ENCODE measurements around the gene THSD4. TPM values are rescaled to one million over a fixed set of nuclear protein-coding genes. Genes with fewer than 3 reads are reported as not detected.

The THSD4 gene
- total and polyA plus RNA-seq, 2 of the 8 experiments (the other 6 are each of a cell fraction or from before 2014, with no cell fraction given) = 2.5 to 6.2 TPM

DNA sequence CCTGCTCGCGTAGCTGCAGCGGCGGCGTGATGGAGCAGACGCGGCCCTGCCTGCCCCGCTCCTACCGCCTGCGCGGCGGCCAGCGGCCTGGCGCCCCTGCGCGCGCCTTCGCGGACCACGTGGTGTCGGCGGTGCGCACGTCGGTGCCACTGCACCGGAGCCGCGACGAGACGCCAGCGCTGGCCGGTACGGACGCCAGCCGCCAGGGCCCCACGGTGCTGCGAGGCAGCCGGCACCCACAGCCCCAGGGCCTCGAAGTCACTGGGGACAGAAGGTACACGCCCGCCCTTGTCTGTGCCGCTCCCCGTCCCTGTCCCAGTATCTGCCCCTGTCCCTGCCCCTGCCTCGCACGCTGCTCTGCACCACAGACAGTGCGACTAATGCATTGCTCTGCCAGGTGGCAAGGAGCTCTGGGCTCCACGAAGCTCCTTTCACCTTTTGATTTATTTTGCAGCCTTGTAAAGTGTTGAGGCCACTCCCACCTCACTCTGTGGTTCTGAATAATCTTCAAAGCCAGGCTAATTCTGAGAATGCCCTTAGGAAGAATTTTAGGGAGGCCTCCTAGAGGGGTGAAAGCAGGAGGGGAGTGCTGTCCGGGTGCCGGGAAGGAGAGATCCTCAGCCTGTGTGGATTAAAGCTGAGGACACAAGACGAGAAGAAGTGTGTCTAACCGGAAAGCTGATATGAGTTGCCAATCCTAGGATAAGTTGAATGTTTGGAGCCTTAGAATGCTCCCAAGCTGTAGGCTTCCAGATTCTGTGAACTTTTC, 100.0 kb downstream of the THSD4 start (continued):
- TF ChIP-seq, protein P1, sequence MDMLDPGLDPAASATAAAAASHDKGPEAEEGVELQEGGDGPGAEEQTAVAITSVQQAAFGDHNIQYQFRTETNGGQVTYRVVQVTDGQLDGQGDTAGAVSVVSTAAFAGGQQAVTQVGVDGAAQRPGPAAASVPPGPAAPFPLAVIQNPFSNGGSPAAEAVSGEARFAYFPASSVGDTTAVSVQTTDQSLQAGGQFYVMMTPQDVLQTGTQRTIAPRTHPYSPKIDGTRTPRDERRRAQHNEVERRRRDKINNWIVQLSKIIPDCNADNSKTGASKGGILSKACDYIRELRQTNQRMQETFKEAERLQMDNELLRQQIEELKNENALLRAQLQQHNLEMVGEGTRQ (IDR thresholded peaks at IDR 0.05; ENCODE audit: low read length) = peak; percentile 49; the same call in 1 of the 2 replicates
- TF ChIP-seq TBP (IDR thresholded peaks at IDR 0.05; ENCODE audit: low read depth, low read length) (no peak), SIN3A (conservative IDR thresholded peaks at IDR 0.05 in 1 of 2, IDR thresholded peaks at IDR 0.05 in 1 of 2; ENCODE audit: low read depth in 1 of 2, low read length in 2 of 2) (no peak), CEBPB (IDR thresholded peaks at IDR 0.05; ENCODE audit: low read depth, low read length) (no peak), POLR2A (IDR thresholded peaks at IDR 0.05; ENCODE audit: control extremely low read depth in 1 of 2, low read depth in 2 of 2, low read length in 2 of 2) (no peak), TAF7 (optimal IDR thresholded peaks at IDR 0.05; ENCODE audit: borderline replicate concordance, low read depth, low read length) (no peak), EZH2 (IDR thresholded peaks at IDR 0.05; ENCODE audit: low read depth, low read length, severe bottlenecking) (peak; percentile 3), ZNF274 (IDR thresholded peaks at IDR 0.05; ENCODE audit: borderline replicate concordance, extremely low read depth, low read length) (no peak)
- TF ChIP-seq, protein P2, sequence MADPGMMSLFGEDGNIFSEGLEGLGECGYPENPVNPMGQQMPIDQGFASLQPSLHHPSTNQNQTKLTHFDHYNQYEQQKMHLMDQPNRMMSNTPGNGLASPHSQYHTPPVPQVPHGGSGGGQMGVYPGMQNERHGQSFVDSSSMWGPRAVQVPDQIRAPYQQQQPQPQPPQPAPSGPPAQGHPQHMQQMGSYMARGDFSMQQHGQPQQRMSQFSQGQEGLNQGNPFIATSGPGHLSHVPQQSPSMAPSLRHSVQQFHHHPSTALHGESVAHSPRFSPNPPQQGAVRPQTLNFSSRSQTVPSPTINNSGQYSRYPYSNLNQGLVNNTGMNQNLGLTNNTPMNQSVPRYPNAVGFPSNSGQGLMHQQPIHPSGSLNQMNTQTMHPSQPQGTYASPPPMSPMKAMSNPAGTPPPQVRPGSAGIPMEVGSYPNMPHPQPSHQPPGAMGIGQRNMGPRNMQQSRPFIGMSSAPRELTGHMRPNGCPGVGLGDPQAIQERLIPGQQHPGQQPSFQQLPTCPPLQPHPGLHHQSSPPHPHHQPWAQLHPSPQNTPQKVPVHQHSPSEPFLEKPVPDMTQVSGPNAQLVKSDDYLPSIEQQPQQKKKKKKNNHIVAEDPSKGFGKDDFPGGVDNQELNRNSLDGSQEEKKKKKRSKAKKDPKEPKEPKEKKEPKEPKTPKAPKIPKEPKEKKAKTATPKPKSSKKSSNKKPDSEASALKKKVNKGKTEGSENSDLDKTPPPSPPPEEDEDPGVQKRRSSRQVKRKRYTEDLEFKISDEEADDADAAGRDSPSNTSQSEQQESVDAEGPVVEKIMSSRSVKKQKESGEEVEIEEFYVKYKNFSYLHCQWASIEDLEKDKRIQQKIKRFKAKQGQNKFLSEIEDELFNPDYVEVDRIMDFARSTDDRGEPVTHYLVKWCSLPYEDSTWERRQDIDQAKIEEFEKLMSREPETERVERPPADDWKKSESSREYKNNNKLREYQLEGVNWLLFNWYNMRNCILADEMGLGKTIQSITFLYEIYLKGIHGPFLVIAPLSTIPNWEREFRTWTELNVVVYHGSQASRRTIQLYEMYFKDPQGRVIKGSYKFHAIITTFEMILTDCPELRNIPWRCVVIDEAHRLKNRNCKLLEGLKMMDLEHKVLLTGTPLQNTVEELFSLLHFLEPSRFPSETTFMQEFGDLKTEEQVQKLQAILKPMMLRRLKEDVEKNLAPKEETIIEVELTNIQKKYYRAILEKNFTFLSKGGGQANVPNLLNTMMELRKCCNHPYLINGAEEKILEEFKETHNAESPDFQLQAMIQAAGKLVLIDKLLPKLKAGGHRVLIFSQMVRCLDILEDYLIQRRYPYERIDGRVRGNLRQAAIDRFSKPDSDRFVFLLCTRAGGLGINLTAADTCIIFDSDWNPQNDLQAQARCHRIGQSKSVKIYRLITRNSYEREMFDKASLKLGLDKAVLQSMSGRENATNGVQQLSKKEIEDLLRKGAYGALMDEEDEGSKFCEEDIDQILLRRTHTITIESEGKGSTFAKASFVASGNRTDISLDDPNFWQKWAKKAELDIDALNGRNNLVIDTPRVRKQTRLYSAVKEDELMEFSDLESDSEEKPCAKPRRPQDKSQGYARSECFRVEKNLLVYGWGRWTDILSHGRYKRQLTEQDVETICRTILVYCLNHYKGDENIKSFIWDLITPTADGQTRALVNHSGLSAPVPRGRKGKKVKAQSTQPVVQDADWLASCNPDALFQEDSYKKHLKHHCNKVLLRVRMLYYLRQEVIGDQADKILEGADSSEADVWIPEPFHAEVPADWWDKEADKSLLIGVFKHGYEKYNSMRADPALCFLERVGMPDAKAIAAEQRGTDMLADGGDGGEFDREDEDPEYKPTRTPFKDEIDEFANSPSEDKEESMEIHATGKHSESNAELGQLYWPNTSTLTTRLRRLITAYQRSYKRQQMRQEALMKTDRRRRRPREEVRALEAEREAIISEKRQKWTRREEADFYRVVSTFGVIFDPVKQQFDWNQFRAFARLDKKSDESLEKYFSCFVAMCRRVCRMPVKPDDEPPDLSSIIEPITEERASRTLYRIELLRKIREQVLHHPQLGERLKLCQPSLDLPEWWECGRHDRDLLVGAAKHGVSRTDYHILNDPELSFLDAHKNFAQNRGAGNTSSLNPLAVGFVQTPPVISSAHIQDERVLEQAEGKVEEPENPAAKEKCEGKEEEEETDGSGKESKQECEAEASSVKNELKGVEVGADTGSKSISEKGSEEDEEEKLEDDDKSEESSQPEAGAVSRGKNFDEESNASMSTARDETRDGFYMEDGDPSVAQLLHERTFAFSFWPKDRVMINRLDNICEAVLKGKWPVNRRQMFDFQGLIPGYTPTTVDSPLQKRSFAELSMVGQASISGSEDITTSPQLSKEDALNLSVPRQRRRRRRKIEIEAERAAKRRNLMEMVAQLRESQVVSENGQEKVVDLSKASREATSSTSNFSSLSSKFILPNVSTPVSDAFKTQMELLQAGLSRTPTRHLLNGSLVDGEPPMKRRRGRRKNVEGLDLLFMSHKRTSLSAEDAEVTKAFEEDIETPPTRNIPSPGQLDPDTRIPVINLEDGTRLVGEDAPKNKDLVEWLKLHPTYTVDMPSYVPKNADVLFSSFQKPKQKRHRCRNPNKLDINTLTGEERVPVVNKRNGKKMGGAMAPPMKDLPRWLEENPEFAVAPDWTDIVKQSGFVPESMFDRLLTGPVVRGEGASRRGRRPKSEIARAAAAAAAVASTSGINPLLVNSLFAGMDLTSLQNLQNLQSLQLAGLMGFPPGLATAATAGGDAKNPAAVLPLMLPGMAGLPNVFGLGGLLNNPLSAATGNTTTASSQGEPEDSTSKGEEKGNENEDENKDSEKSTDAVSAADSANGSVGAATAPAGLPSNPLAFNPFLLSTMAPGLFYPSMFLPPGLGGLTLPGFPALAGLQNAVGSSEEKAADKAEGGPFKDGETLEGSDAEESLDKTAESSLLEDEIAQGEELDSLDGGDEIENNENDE (IDR thresholded peaks at IDR 0.05; ENCODE audit: insufficient replicate concordance, low read length) = no peak

Measured in H1 (cell line).